Liver (tissue), 3 donors: ENCODE measurements around the gene BAK1.

Experiments used
- CTCF ChIP-seq: fragments of 150-350 bp; IDR thresholded peaks from 2 replicates; pipeline ENCODE4 v1.5.1; 2017; ENCODE audit warnings: improper control_type of control experiment, low read depth, low read length; ENCODE audit not compliant: missing input control
- MAX ChIP-seq: IDR thresholded peaks from 2 replicates; pipeline ENCODE4 v1.6.1; 2016; ENCODE audit warnings: antibody characterized with exemption
- NR2F2 ChIP-seq: IDR thresholded peaks from 2 replicates; pipeline ENCODE4 v1.6.1; 2016; ENCODE audit warnings: antibody characterized with exemption
- donor health status: healthy.
- donor health status: healthy.

GRCh38 chr6:33627876-33628275 is 47.8 kb upstream of the BAK1 start:
- TF ChIP-seq CTCF (no peak), NR2F2 (no peak), MAX (no peak)
